Astrocyte of the cerebellum (primary cell): ENCODE results near the gene PCARE.
A peak's percentile ranks its signal among the peaks of the same experiment; 100 is the strongest.

Experiments
- DNase-seq: peaks from one replicate; pipeline ENCODE4 v3.0.0-alpha.2; 2011; ENCODE audit warnings: low read depth
- H3K4me3 ChIP-seq: 2 replicates; pipeline ENCODE4 v1.5.1; 2011; ENCODE audit warnings: mild to moderate bottlenecking, low read depth, low read length, moderate library complexity
- in situ Hi-C: cut with HindIII; loops from 2 replicates; pipeline ENCODE4 v1.10.0; 2017; ENCODE audit warnings: low sequenced_read_pairs
- TF ChIP-seq, protein P1 (sequence below): IDR thresholded peaks from 2 replicates; pipeline ENCODE4 v1.5.1; 2012; ENCODE audit warnings: low read length, low read depth, moderate library complexity, mild to moderate bottlenecking; ENCODE audit errors: missing control alignments

The PCARE gene

GRCh38 chr2:29064346-29064715 is 10.0 kb downstream of the PCARE start:
- in situ Hi-C loops, result no loop called here
- H3K4me3 ChIP-seq, result no peak overlapping the region
- TF ChIP-seq, protein P1, sequence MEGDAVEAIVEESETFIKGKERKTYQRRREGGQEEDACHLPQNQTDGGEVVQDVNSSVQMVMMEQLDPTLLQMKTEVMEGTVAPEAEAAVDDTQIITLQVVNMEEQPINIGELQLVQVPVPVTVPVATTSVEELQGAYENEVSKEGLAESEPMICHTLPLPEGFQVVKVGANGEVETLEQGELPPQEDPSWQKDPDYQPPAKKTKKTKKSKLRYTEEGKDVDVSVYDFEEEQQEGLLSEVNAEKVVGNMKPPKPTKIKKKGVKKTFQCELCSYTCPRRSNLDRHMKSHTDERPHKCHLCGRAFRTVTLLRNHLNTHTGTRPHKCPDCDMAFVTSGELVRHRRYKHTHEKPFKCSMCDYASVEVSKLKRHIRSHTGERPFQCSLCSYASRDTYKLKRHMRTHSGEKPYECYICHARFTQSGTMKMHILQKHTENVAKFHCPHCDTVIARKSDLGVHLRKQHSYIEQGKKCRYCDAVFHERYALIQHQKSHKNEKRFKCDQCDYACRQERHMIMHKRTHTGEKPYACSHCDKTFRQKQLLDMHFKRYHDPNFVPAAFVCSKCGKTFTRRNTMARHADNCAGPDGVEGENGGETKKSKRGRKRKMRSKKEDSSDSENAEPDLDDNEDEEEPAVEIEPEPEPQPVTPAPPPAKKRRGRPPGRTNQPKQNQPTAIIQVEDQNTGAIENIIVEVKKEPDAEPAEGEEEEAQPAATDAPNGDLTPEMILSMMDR, result no peak
- no peak for DNase-seq

DNA sequence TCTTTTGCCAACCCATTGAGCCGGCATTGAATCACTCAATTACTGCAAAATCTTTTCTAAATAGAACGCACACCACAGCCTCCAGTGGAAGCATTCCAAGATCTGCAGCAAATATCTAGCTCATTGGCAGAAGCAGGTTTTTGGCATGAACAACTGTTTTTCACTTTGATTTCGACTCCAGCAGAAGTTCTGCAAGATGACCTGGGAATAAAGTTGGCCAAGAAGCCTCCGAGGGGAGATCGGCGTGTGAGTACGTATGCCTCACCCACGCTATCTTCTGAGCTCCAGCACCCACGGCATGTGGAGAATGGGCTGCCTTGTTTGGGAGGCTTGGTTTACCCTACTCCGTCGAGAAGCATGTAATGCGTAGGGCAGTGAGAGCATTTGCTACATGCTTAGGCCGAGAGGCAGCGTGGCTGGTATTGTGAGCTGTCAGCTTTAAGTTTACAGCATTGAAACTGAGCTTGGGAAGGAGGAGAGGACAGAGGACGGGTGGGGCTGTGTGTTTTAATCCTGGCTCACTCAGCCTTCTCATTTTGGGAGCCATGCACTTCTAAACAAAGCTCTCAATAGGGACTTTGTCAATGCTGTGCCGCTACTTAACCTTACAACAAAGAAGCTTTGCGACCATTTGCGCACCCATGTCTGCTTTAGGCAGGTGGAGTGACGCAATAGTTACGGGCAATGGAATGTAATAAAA is 10.5 kb downstream of the PCARE start:
- DNase-seq, result peak; percentile 90
- in situ Hi-C loops, result no loop called here
- TF ChIP-seq, protein P1, result no peak
- no peak overlapping the region for H3K4me3 ChIP-seq

DNA sequence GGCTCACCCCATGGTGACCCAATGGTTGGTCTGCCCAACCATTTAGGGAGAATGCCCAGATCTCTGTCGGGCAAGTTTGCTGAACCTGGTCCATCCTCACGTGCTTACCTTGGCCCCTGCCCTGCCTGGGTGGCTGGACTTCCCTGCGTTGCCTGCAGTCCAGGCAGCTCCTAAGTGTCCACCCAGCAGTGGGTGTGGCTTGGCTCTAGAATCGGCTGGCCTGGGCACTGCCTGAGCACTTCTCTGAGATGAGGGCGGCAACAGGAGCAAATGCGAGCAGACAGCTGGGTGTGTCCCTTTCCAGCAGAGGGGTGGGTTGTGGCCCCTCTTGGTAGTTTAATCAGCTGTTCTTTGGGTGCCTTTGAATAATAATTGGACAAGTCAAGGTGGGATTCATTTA is 11.3 kb downstream of the PCARE start:
- TF ChIP-seq, protein P1, result no peak
- in situ Hi-C loops, result no loop called here
- no peak for DNase-seq
- no peak overlapping the region for H3K4me3 ChIP-seq

DNA sequence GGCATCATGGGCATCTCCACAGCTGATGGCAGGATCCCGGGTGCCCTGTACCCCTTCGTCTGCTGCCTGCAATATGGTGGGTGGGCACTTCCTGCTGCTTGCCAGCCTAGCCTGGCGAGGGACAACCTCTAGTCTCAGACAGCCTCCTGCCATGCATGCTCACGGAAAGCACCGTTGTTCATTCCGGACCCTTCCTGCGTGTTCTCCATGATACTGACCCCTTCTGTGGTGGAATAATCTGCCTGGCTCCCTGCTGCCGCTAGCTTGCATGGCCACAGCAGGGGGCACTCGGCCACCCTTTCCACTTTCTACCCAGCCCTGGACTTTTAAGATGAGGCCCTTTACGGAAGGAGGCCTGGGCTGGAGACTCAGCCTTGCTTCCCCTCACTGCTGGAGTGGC is 12.0 kb downstream of the PCARE start:
- TF ChIP-seq, protein P1, result no peak
- no peak for DNase-seq
- in situ Hi-C loops, result no loop called here
- H3K4me3 ChIP-seq, result no peak overlapping the region

DNA sequence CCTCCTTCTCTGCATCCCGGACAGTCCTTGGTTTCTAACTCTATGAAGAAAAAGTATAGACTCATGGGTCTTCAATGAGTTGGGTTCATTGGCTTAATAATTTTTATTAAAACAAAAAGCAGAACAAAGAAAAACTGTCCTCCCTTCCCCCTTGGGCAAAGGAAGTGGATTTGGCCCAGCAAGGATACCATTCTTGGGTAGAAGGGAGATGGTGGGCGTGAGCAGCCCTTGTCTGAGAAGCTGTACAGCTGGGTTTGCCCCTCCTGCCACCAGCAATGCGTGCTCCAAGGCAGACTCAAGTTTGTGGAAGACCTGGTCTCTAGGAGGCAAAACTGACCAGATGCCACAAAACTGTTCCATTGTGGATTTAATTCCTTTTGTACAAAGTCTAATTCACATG is 12.7 kb downstream of the PCARE start:
- DNase-seq, result no peak
- in situ Hi-C loops, result no loop called here
- TF ChIP-seq, protein P1, result no peak
- H3K4me3 ChIP-seq, result no peak overlapping the region

DNA sequence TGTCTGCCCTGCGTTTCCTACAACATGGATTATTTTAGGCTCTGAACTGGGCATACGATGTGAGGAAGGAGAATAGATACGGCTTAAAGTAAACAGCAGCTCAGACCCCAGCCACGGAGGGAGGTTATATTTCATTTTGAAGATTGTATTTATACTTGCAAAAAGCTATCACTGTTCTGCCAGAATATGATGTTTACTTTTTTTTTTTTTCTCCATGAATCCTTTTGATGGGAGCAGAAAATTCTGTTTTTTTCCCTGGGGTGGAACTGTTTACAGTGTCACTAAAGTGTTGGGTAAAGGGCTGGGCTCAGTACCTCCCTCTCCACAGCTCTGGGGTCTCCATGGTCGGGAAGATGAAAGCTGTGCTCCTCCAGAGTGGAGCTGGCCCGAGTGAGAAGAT is 13.1 kb downstream of the PCARE start:
- in situ Hi-C loops, result no loop called here
- H3K4me3 ChIP-seq, result no peak overlapping the region
- TF ChIP-seq, protein P1, result no peak
- DNase-seq, result no peak
